OCI-LY7 (cell line): Measurements from ENCODE around the gene SHISA2. TPM values are rescaled to one million over a fixed set of nuclear protein-coding genes. Genes with fewer than 3 reads are reported as not detected.

Experiments used
- BruUV-seq: library from RNA; stranded (reverse); fragments of 400-500 nt; replicated peaks from 2 replicates; lab custom pipeline; 2021; lab: Mats Ljungman, UMichigan
- CTCF ChIA-PET: fragments of 300-600 bp; sonication (Branson Sonifier 250); formaldehyde crosslinking; loops from one replicate; lab custom pipeline; 2022; ENCODE audit warnings: antibody characterized with exemption; ENCODE audit not compliant: unreplicated experiment; lab: Charles Lee
- POLR2A ChIA-PET: fragments of 300-600 bp; sonication (Branson Sonifier 250); formaldehyde crosslinking; loops from one replicate; lab custom pipeline; 2022; ENCODE audit warnings: antibody characterized with exemption; lab: Charles Lee
- DNase-seq: peaks from one replicate; pipeline ENCODE4 v3.0.0-alpha.2; 2015; ENCODE audit warnings: low spot score
- H2AFZ ChIP-seq: fragments of 200-600 bp; sonication (generic), shearing (Covaris generic); 2 replicates; pipeline ENCODE4 v1.6.1; 2014; ENCODE audit warnings: mild to moderate bottlenecking, antibody characterized with exemption, low read length, moderate library complexity
- H3K27ac ChIP-seq: fragments of 200-600 bp; sonication (generic); 2 replicates; pipeline ENCODE4 v1.5.1; 2014; ENCODE audit warnings: mixed run types, low read depth, mild to moderate bottlenecking, moderate library complexity, low read length, inconsistent platforms; ENCODE audit not compliant: poor library complexity, severe bottlenecking
- H3K36me3 ChIP-seq: fragments of 200-600 bp; sonication (generic); 2 replicates; pipeline ENCODE4 v1.6.1; 2014; ENCODE audit warnings: mild to moderate bottlenecking, antibody characterized with exemption, low read length, moderate library complexity, mixed read lengths; ENCODE audit not compliant: insufficient read depth
- H3K4me1 ChIP-seq: fragments of 200-600 bp; sonication (generic); 2 replicates; pipeline ENCODE4 v1.5.1; 2014; ENCODE audit warnings: mild to moderate bottlenecking, low read length; ENCODE audit not compliant: insufficient read depth, poor library complexity, severe bottlenecking
- H3K4me2 ChIP-seq: fragments of 200-600 bp; sonication (generic); 2 replicates; pipeline ENCODE4 v1.6.1; 2014; ENCODE audit warnings: mild to moderate bottlenecking, low read length
- H3K4me3 ChIP-seq: fragments of 200-600 bp; sonication (generic); 2 replicates; pipeline ENCODE4 v1.5.1; 2014; ENCODE audit warnings: mild to moderate bottlenecking, low read depth, low read length; ENCODE audit not compliant: poor library complexity, severe bottlenecking
- H3K79me2 ChIP-seq: fragments of 200-600 bp; sonication (generic); 2 replicates; pipeline ENCODE4 v1.6.1; 2016; ENCODE audit warnings: low read depth, mild to moderate bottlenecking, low read length, moderate library complexity, mixed read lengths; ENCODE audit not compliant: insufficient read depth
- H3K9me2 ChIP-seq: fragments of 200-600 bp; sonication (generic); 2 replicates; pipeline ENCODE4 v1.6.1; 2016; ENCODE audit warnings: mild to moderate bottlenecking, low read length, mixed read lengths; ENCODE audit not compliant: insufficient read depth
- H3K9me3 ChIP-seq: fragments of 200-600 bp; sonication (generic); 2 replicates; pipeline ENCODE4 v1.6.1; 2014; ENCODE audit warnings: mild to moderate bottlenecking, mixed run types, low read length, mixed read lengths
- H4K20me1 ChIP-seq: fragments of 200-600 bp; sonication (generic); 2 replicates; pipeline ENCODE4 v1.6.1; 2014; ENCODE audit warnings: mild to moderate bottlenecking, antibody characterized with exemption, low read length, moderate library complexity, mixed read lengths; ENCODE audit not compliant: insufficient read depth
- CTCF ChIP-seq: fragments of 200-600 bp; sonication (generic); conservative IDR thresholded peaks from 2 replicates; pipeline ENCODE4 v1.5.1; 2014; ENCODE audit warnings: mild to moderate bottlenecking, antibody characterized with exemption, low read length, moderate library complexity, mixed read lengths
- EZH2phosphoT487 ChIP-seq: fragments of 200-600 bp; sonication (generic); IDR thresholded peaks from 2 replicates; pipeline ENCODE4 v1.6.1; 2018; ENCODE audit warnings: low read depth, borderline replicate concordance, mild to moderate bottlenecking, mixed run types, antibody characterized with exemption, low read length, moderate library complexity, mixed read lengths
- intact Hi-C: fragments of 100-400 bp; cut with micrococcal nuclease; formaldehyde crosslinking; loops from one replicate; pipeline ENCODE4 v1.10.0; 2022; ENCODE audit not compliant: unreplicated experiment
- total RNA-seq, 2 experiments: library from RNA; depleted of rRNA in 1 of 2; stranded (reverse); fragments of >200 nt in 1 of 2; shearing (Covaris generic) in 1 of 2; gene quantifications; 2 replicates each; pipeline ENCODE4 v1.2.3, GENCODE V29; 2014 to 2022

SHISA2 gene
- total RNA-seq, 2 experiments from 2014 or later: not detected

DNA sequence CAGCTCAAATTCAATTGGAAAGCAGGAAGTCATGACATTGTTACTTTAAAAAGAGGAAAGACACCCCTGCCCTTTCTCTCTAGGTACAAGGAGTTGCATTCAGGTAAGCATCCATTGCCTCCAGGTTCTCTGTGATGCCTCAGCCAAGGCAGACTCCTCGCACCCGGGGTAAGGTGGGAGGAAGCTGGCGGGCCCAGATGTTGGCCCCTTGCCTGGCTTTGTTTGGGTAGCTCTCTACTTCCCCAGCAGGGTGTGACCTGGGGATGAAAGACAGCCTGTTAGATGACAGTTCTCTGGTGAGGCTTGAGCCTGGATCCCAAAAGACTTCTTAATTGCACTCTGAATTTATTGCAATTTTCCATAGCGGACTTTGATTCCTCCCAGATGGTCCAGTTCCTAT, 25.6 kb downstream of the SHISA2 start:
- TF ChIP-seq CTCF: no peak
- no peak for TF ChIP-seq EZH2phosphoT487
- POLR2A ChIA-PET: no interaction called here
- Histone ChIP-seq H3K9me2 (no peaks in the 10 kb centered on the region), H3K36me3 (no peaks in the 10 kb centered on the region), H3K4me2 (no peak overlapping the region), H3K27ac (no peak overlapping the region), H3K4me1 (no peaks in the 10 kb centered on the region), H3K4me3 (no peak overlapping the region), H2AFZ (no peak overlapping the region), H4K20me1 (no peaks in the 10 kb centered on the region), H3K79me2 (no peaks in the 10 kb centered on the region), H3K9me3 (no peaks in the 10 kb centered on the region)
- no peak for DNase-seq
- no TSS peak for BruUV-seq
- CTCF ChIA-PET: no interaction called here
- intact Hi-C loops: no loop called here

DNA sequence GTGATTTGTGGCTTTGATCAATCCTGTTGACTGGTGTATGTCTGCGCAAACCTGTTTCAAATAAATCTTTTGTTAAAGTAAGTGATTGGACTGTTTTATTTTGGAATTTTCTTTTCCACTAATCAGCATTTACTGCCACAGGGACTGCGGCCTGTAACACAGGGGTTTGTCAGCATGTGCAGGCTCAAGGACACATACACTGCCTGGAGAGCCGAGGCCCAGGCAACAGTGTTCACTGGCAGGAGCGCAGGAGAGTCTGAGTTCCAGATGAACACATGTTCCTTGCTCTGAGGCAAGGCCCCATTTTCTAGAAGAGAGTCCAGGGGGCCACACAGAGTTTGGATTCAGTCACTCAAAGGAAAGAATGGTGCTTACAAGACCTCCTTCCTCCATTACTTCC, 26.0 kb downstream of the SHISA2 start:
- H3K4me1 ChIP-seq: no peaks in the 10 kb centered on the region
- no peak overlapping the region for H3K4me2 ChIP-seq
- no peaks in the 10 kb centered on the region for H3K36me3 ChIP-seq
- no peaks in the 10 kb centered on the region for H4K20me1 ChIP-seq
- TF ChIP-seq CTCF (no peak), EZH2phosphoT487 (no peak)
- no peak overlapping the region for H3K27ac ChIP-seq
- H2AFZ ChIP-seq: no peak overlapping the region
- intact Hi-C loops: no loop called here
- CTCF ChIA-PET: no interaction called here
- no peak overlapping the region for H3K4me3 ChIP-seq
- H3K9me3 ChIP-seq: no peaks in the 10 kb centered on the region
- POLR2A ChIA-PET: no interaction called here
- DNase-seq: no peak
- no peaks in the 10 kb centered on the region for H3K9me2 ChIP-seq
- BruUV-seq: no TSS peak
- no peaks in the 10 kb centered on the region for H3K79me2 ChIP-seq

DNA sequence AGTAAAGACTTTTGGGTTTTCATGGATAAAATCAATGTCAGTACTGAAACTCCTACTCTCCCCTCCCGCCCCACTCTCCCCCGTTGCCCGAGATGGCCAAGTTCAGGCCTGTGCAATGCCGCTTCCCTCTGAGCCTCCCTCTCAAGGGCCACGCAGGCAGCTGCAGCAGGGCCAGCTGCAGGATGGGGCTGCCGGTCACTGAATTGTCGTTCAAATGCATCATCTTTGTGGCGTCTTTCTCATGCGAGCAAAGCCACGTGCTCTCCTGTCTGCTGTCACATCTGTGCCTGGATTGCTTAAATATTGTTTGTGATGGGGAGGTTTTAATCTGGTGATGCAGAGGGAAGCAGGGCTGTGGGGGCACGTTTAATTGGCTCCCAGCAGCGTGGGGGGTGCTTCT, 26.6 kb downstream of the SHISA2 start:
- no TSS peak for BruUV-seq
- Histone ChIP-seq H3K36me3 (no peaks in the 10 kb centered on the region), H3K79me2 (no peaks in the 10 kb centered on the region), H3K27ac (no peak overlapping the region), H3K4me1 (no peaks in the 10 kb centered on the region), H4K20me1 (no peaks in the 10 kb centered on the region), H3K9me3 (no peaks in the 10 kb centered on the region), H3K4me2 (no peak overlapping the region), H3K9me2 (no peaks in the 10 kb centered on the region), H3K4me3 (no peak overlapping the region), H2AFZ (no peak overlapping the region)
- no peak for DNase-seq
- CTCF ChIA-PET: no interaction called here
- intact Hi-C loops: no loop called here
- POLR2A ChIA-PET: interaction anchor here (0.7 kb wide), 1 partner anchor 165 kb away, joined by 7 read pairs; no protein-coding TSS in a partner anchor
- TF ChIP-seq CTCF: no peak
- TF ChIP-seq EZH2phosphoT487: no peak
